NT2/D1 (cell line): ENCODE measurements around the gene SLC35F3.

Experiments used
- YY1 ChIP-seq: IDR thresholded peaks from 2 replicates; pipeline ENCODE4 v1.6.1; 2011; ENCODE audit not compliant: insufficient read length, insufficient read depth
- ZNF274 ChIP-seq: IDR thresholded peaks from 2 replicates; pipeline ENCODE4 v1.6.1; 2011; ENCODE audit warnings: mild to moderate bottlenecking, low read depth, low read length

DNA sequence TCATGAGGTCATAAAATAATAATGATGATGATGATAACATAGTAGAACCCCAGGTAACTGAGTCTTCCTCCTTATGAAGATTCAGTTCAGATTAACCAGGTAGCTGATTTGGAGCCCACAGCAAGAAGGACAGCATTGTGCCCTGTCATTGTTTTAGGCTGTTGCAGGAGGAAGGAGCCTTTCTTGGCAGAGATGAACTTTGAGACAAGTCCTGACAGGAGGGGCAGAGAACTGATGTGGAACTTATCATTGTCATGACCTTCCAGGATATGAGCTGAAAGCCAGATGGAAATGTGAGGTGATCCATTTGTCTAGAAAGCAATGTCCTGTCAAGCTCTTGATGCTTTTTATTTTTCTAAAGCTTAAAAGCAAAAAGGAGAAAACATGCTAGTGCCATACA, 336.2 kb downstream of the SLC35F3 start:
- no peak for TF ChIP-seq YY1
- no peak for TF ChIP-seq ZNF274
